ENCODE results near the gene FXR1. TPM values are rescaled to one million over a fixed set of nuclear protein-coding genes. Genes with fewer than 3 reads are reported as not detected.

Gene FXR1
- total and polyA plus RNA-seq, 12 donors: 76.6 to 211 (median 123) TPM

DNA sequence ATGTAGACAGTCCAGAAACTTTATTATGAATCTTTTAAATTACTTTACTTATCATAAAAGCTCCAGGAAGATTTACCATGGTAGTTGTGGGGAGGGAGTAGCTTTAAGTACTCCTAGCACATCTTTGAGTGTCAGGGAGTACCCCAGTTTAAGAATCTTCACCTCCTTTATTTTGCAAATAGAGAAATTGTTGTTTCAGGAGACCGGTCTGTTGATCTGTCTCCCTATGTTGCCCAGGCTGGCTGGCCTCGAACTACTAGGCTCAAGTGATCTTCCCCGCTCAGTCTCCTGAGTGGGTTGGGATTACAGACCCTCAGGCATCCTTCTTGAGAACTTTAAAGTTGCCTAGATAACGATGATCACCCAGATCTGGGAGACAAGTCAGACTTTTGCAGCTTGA lies 11.1 kb downstream of the FXR1 start:
- intact Hi-C loops (cut with DNase I): no loop called here
- Histone ChIP-seq H3K27ac (no peak overlapping the region), H3K36me3 (replicated peaks in 1 of 2) (no peaks in the 10 kb centered on the region), H3K9me3 (replicated peaks in 1 of 3) (no peaks in the 10 kb centered on the region), H3K27me3 (no peaks in the 10 kb centered on the region), H3K4me3 (no peak overlapping the region), H3K4me1 (replicated peaks in 1 of 2) (peaks cover 22 to 32% of the 10 kb centered on the region in 2 donors)
- WGBS, 4 donors: 94 to 100% (median 97%) methylated on average over 4 of the region's 4 CpGs
- no peak for TF ChIP-seq POLR2A (IDR thresholded peaks at IDR 0.05)
- TF ChIP-seq, protein P1, sequence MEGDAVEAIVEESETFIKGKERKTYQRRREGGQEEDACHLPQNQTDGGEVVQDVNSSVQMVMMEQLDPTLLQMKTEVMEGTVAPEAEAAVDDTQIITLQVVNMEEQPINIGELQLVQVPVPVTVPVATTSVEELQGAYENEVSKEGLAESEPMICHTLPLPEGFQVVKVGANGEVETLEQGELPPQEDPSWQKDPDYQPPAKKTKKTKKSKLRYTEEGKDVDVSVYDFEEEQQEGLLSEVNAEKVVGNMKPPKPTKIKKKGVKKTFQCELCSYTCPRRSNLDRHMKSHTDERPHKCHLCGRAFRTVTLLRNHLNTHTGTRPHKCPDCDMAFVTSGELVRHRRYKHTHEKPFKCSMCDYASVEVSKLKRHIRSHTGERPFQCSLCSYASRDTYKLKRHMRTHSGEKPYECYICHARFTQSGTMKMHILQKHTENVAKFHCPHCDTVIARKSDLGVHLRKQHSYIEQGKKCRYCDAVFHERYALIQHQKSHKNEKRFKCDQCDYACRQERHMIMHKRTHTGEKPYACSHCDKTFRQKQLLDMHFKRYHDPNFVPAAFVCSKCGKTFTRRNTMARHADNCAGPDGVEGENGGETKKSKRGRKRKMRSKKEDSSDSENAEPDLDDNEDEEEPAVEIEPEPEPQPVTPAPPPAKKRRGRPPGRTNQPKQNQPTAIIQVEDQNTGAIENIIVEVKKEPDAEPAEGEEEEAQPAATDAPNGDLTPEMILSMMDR (IDR thresholded peaks at IDR 0.05): no peak
- no peak for DNase-seq

DNA sequence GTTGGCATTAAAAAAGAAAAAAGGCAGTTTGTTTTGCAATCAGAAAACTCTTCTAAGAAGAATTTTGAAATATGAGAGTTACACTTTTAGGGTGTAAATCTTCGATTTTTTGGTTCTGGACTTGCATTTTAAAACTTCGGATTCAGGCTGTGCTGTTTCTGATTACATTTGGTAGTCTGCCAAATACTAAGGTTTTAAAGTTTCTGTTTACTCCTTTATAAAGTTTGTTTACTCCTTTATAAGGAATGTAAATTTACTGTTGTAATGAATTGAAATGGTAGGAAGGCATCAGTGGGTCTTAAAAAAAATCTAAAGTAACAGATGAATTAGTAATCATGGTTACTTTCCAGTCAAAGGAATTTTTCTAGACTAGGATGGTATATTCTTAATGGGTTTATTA lies 14.1 kb downstream of the FXR1 start:
- TF ChIP-seq, protein P1 (IDR thresholded peaks at IDR 0.05): no peak
- H3K27ac ChIP-seq: no peak overlapping the region
- no peak overlapping the region for H3K4me3 ChIP-seq
- intact Hi-C loops (cut with DNase I): no loop called here
- 58 to 81% (median 71%) methylated on average over 2 of the region's 2 CpGs for WGBS, 4 donors
- no peaks in the 10 kb centered on the region for H3K27me3 ChIP-seq
- H3K4me1 ChIP-seq (replicated peaks in 1 of 2): peaks cover 9 to 10% of the 10 kb centered on the region in 2 donors
- no peaks in the 10 kb centered on the region for H3K36me3 ChIP-seq (replicated peaks in 1 of 2)
- H3K9me3 ChIP-seq (replicated peaks in 1 of 3): no peaks in the 10 kb centered on the region
- no peak for DNase-seq

DNA sequence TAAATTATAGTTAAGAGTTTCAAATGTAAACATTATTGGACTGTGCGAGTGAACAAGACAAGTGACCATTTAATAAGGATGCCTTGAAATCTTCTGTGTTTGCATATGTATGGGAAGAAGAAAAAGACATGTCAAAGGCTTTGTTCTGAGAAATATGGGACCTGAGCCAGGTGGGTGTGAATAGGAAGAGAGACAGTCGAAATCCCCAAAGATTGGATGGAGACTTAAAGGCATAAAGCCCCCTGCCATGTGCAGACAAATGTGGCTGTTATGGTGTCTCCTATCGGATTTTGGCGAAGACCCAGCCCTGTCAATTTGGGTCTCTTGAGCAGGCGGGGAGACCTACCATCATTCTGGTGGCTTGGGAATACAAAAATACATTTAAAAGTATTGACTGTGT lies 16.9 kb downstream of the FXR1 start:
- Histone ChIP-seq H3K4me3 (no peak overlapping the region), H3K4me1 (replicated peaks in 1 of 2) (peaks cover 10 to 18% of the 10 kb centered on the region in 2 donors), H3K27me3 (no peaks in the 10 kb centered on the region), H3K9me3 (replicated peaks in 1 of 3) (no peaks in the 10 kb centered on the region), H3K36me3 (replicated peaks in 1 of 2) (no peaks in the 10 kb centered on the region), H3K27ac (no peak overlapping the region)
- DNase-seq: no peak
- WGBS, 4 donors: 88 to 96% (median 91%) methylated on average over 5 of the region's 5 CpGs
- intact Hi-C loops (cut with DNase I): no loop called here
- TF ChIP-seq POLR2A (IDR thresholded peaks at IDR 0.05): no peak
- TF ChIP-seq, protein P1 (IDR thresholded peaks at IDR 0.05): no peak

DNA sequence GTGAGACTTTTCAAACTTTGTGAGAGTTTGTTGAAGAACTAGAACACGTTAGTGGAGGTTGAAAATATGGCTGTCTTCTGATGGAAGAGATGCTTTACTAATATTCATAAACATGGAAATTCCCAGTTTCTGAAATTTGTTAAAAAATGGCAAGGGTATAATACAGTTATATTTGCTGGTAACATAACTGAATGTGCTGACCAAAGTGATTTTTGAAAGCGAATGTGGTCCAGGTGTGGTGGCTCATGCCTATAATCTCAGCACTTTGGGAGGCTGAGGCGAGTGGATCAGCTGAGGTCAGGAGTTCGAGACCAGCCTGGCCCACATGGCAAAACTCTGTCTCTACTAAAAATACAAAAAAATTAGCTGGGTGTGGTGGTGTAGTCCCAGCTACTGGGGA lies 18.1 kb downstream of the FXR1 start:
- intact Hi-C loops (cut with DNase I): no loop called here
- peaks cover 10 to 19% of the 10 kb centered on the region in 2 donors for H3K4me1 ChIP-seq (replicated peaks in 1 of 2)

More for the DNA sequence above, 18.1 kb downstream of the FXR1 start:
- no peaks in the 10 kb centered on the region for H3K9me3 ChIP-seq (replicated peaks in 1 of 3)
- H3K27ac ChIP-seq: no peak overlapping the region
- no peaks in the 10 kb centered on the region for H3K36me3 ChIP-seq (replicated peaks in 1 of 2)
- no peak for DNase-seq
- no peak for TF ChIP-seq POLR2A (IDR thresholded peaks at IDR 0.05)
- TF ChIP-seq, protein P1 (IDR thresholded peaks at IDR 0.05): no peak
- WGBS, 4 donors: 91 to 94% (median 93%) methylated on average over 4 of the region's 4 CpGs
- H3K27me3 ChIP-seq: no peaks in the 10 kb centered on the region
- no peak overlapping the region for H3K4me3 ChIP-seq
